HepG2 (cell line): Measurements from ENCODE around the gene PLIN4. TPM values are rescaled to one million over a fixed set of nuclear protein-coding genes. Genes with fewer than 3 reads are reported as not detected.

Experiments used
- CBFB ChIP-seq: sonication (generic); formaldehyde crosslinking; IDR thresholded peaks from 2 replicates; pipeline ENCODE4 v1.4.0; 2020; ENCODE audit warnings: missing genetic modification reagents
- CBX1 ChIP-seq: IDR thresholded peaks from one replicate; pipeline ENCODE4 v1.6.1; 2016; ENCODE audit warnings: antibody characterized with exemption, low read depth
- CCDC6 ChIP-seq: sonication (generic); formaldehyde crosslinking; IDR thresholded peaks from 2 replicates; pipeline ENCODE4 v1.8.1; 2022; ENCODE audit warnings: mild to moderate bottlenecking, missing genetic modification reagents, moderate library complexity
- CREM ChIP-seq, 2 experiments: sonication (generic) in 1 of 2; formaldehyde crosslinking in 1 of 2; IDR thresholded peaks; 2 replicates each; pipeline versions ENCODE4 v1.4.0 to v1.6.1; 2016 to 2020; ENCODE audit warnings: antibody characterized with exemption in 1 of 2, mild to moderate bottlenecking in 1 of 2, missing genetic modification reagents in 1 of 2
- ELF4 ChIP-seq: sonication (generic); formaldehyde crosslinking; IDR thresholded peaks from 2 replicates; pipeline ENCODE4 v1.5.0; 2020; ENCODE audit warnings: missing genetic modification reagents, mild to moderate bottlenecking, moderate library complexity, borderline replicate concordance
- GABPB1 ChIP-seq: IDR thresholded peaks from 2 replicates; pipeline ENCODE4 v1.6.1; 2016; ENCODE audit warnings: mild to moderate bottlenecking, missing genetic modification reagents, moderate library complexity, missing compliant biosample characterization
- HOXA7 ChIP-seq: sonication (generic); formaldehyde crosslinking; IDR thresholded peaks from 2 replicates; pipeline ENCODE4 v1.8.1; 2022; ENCODE audit warnings: mild to moderate bottlenecking, missing genetic modification reagents, moderate library complexity
- IRF1 ChIP-seq: sonication (generic); formaldehyde crosslinking; IDR thresholded peaks from 2 replicates; pipeline ENCODE4 v1.4.0; 2020; ENCODE audit warnings: low read depth, mild to moderate bottlenecking, missing genetic modification reagents
- KDM4B ChIP-seq: sonication (generic); formaldehyde crosslinking; IDR thresholded peaks from 2 replicates; pipeline ENCODE4 v1.4.0; 2020; ENCODE audit warnings: missing genetic modification reagents
- KLF11 ChIP-seq: IDR thresholded peaks from 2 replicates; pipeline ENCODE4 v1.6.1; 2016; ENCODE audit warnings: missing compliant biosample characterization
- PPARG ChIP-seq: conservative IDR thresholded peaks from 2 replicates; pipeline ENCODE4 v1.6.1; 2016; ENCODE audit warnings: missing biosample characterization, missing genetic modification reagents
- PREB ChIP-seq: sonication (generic); formaldehyde crosslinking; IDR thresholded peaks from 2 replicates; pipeline ENCODE4 v1.4.0; 2020; ENCODE audit warnings: missing genetic modification reagents
- RBAK ChIP-seq: sonication (generic); formaldehyde crosslinking; IDR thresholded peaks from 2 replicates; pipeline ENCODE4 v1.5.1; 2020; ENCODE audit warnings: mild to moderate bottlenecking, missing genetic modification reagents
- RFX5 ChIP-seq: IDR thresholded peaks from 2 replicates; pipeline ENCODE4 v1.6.1; 2011; ENCODE audit warnings: low read depth, low read length, improper control_type of control experiment
- TAF15 ChIP-seq: fragments of 200-400 bp; formaldehyde crosslinking; IDR thresholded peaks from one replicate; pipeline ENCODE4 v1.6.1; 2018; ENCODE audit warnings: mild to moderate bottlenecking, low read depth, low read length; ENCODE audit not compliant: poor library complexity, severe bottlenecking
- ZBTB1 ChIP-seq: sonication (generic); formaldehyde crosslinking; IDR thresholded peaks from 2 replicates; pipeline ENCODE4 v1.4.0; 2020; ENCODE audit warnings: missing genetic modification reagents, borderline replicate concordance
- ZBTB20 ChIP-seq: sonication (generic); formaldehyde crosslinking; IDR thresholded peaks from 2 replicates; pipeline ENCODE4 v1.8.1; 2023; ENCODE audit warnings: missing genetic modification reagents, low read depth, mild to moderate bottlenecking, borderline replicate concordance
- ZBTB34 ChIP-seq: sonication (generic); formaldehyde crosslinking; IDR thresholded peaks from 2 replicates; pipeline ENCODE4 v1.8.0; 2022; ENCODE audit warnings: mild to moderate bottlenecking, missing genetic modification reagents
- ZBTB7B ChIP-seq: sonication (generic); formaldehyde crosslinking; IDR thresholded peaks from 2 replicates; pipeline ENCODE4 v1.4.0; 2020; ENCODE audit warnings: missing genetic modification reagents
- ZNF253 ChIP-seq: sonication (generic); formaldehyde crosslinking; IDR thresholded peaks from 2 replicates; pipeline ENCODE4 v1.8.0; 2022; ENCODE audit warnings: mild to moderate bottlenecking, missing genetic modification reagents, borderline replicate concordance
- ZNF292 ChIP-seq: sonication (generic); formaldehyde crosslinking; IDR thresholded peaks from 2 replicates; pipeline ENCODE4 v1.8.1; 2022; ENCODE audit warnings: mild to moderate bottlenecking, low read depth, missing genetic modification reagents, borderline replicate concordance
- ZNF550 ChIP-seq: sonication (generic); formaldehyde crosslinking; IDR thresholded peaks from 2 replicates; pipeline ENCODE4 v1.4.0; 2020; ENCODE audit warnings: mild to moderate bottlenecking, missing genetic modification reagents, borderline replicate concordance
- ZNF563 ChIP-seq: sonication (generic); formaldehyde crosslinking; IDR thresholded peaks from 2 replicates; pipeline ENCODE4 v1.8.0; 2022; ENCODE audit warnings: mild to moderate bottlenecking, moderate library complexity, missing genetic modification reagents
- ZNF572 ChIP-seq: sonication (generic); formaldehyde crosslinking; IDR thresholded peaks from 2 replicates; pipeline ENCODE4 v1.5.1; 2020; ENCODE audit warnings: mild to moderate bottlenecking, missing genetic modification reagents
- ZNF607 ChIP-seq: sonication (generic); formaldehyde crosslinking; IDR thresholded peaks from 2 replicates; pipeline ENCODE4 v1.5.1; 2020; ENCODE audit warnings: missing genetic modification reagents, mild to moderate bottlenecking, borderline replicate concordance
- ZNF644 ChIP-seq: IDR thresholded peaks from 2 replicates; pipeline ENCODE4 v1.6.1; 2016; ENCODE audit warnings: low read depth
- ZNF772 ChIP-seq: sonication (generic); formaldehyde crosslinking; IDR thresholded peaks from 2 replicates; pipeline ENCODE4 v1.5.0; 2020; ENCODE audit warnings: mild to moderate bottlenecking, missing genetic modification reagents
- ZNF773 ChIP-seq: sonication (generic); formaldehyde crosslinking; IDR thresholded peaks from 2 replicates; pipeline ENCODE4 v1.4.0; 2020; ENCODE audit warnings: missing genetic modification reagents, borderline replicate concordance
- ZSCAN29 ChIP-seq: sonication (generic); formaldehyde crosslinking; conservative IDR thresholded peaks from 2 replicates; pipeline ENCODE4 v1.4.0; 2020; ENCODE audit warnings: mild to moderate bottlenecking, missing genetic modification reagents
- polyA plus RNA-seq, 8 experiments: library from polyadenylated mRNA; depleted of rRNA in 3 of 8; stranded (reverse) in 7 of 8; unstranded in 1 of 8; fragments of >200 nt; fragmentation: Illumina TruSeq in 4 of 8; extraction: Trizol in 4 of 8; gene quantifications; 2 replicates each; pipeline versions ENCODE4 v1.2.1 to v1.2.3, GENCODE V29; 2011 to 2016; ENCODE audit warnings: low read depth in 4 of 8, missing spikeins in 1 of 8, mixed read lengths in 1 of 8; ENCODE audit not compliant: insufficient read depth in 1 of 8
- total RNA-seq, 5 experiments: library from RNA; depleted of rRNA; stranded (reverse); fragments of >200 nt; fragmentation: Illumina TruSeq; extraction: Trizol; gene quantifications; 2 replicates each; pipeline ENCODE4 v1.2.3, GENCODE V29; 2016; ENCODE audit warnings: low read depth in 1 of 5

Gene PLIN4
- total and polyA plus RNA-seq, 2 of the 13 experiments (the other 11 are each of a cell fraction or from before 2014, with no cell fraction given) = 1.1 to 1.3 TPM

- TF ChIP-seq ZBTB7B (peak; percentile 87), RFX5 (no peak), ZNF563 (CRISPR knock-in tag) (no peak), IRF1 (CRISPR knock-in tag) (no peak), ZBTB1 (CRISPR knock-in tag) (no peak), RBAK (CRISPR knock-in tag) (no peak), ELF4 (CRISPR knock-in tag) (no peak), HOXA7 (CRISPR knock-in tag) (no peak), ZNF253 (no peak), PREB (CRISPR knock-in tag) (no peak), ZBTB34 (no peak), PPARG (peak; percentile 59), ZNF292 (CRISPR knock-in tag) (no peak), ZNF644 (CRISPR knock-in tag) (0 out of 2 replicates have a peak, but pooled peaks have one; percentile 48), ZBTB20 (CRISPR knock-in tag) (no peak), ZSCAN29 (CRISPR knock-in tag) (0 out of 2 replicates have a peak, but pooled peaks have one; percentile 34), CREM (IDR thresholded peaks at IDR 0.05) (no peak), CREM (CRISPR knock-in tag; IDR thresholded peaks at IDR 0.05) (no peak), CBFB (CRISPR knock-in tag) (0 out of 2 replicates have a peak, but pooled peaks have one; percentile 25), ZNF572 (CRISPR knock-in tag) (no peak), ZNF772 (no peak), ZNF773 (CRISPR knock-in tag) (no peak), ZNF550 (CRISPR knock-in tag) (no peak), GABPB1 (CRISPR knock-in tag) (peak; percentile 35; the same call in 1 of the 2 replicates), CBX1 (peak; percentile 31), ZNF607 (CRISPR knock-in tag) (no peak), KLF11 (CRISPR knock-in tag) (no peak), CCDC6 (no peak), KDM4B (CRISPR knock-in tag) (0 out of 2 replicates have a peak, but pooled peaks have one; percentile 30), TAF15 (no peak)
Observed at GRCh38 chr19:4523306-4524110, 5.2 kb upstream of the PLIN4 start (continued).
